ENCODE results near the gene SSU72.
"Not testable (repeated sequence)": the region's sequence is repeated elsewhere in the genome, so short reads cannot be mapped to it uniquely, and the experiment has no call there.

SSU72 gene

GRCh38 chr1:1523651-1524050 lies 51.0 kb downstream of the SSU72 start:
- not testable (repeated sequence) for DNase-seq

GRCh38 chr1:1523226-1523625 lies 51.4 kb downstream of the SSU72 start:
- DNase-seq, result not testable (repeated sequence)

GRCh38 chr1:1522536-1522935 lies 52.1 kb downstream of the SSU72 start:
- DNase-seq, result not testable (repeated sequence)

GRCh38 chr1:1521331-1521730 lies 53.3 kb downstream of the SSU72 start:
- no peak for DNase-seq

GRCh38 chr1:1519805-1520505 lies 54.7 kb downstream of the SSU72 start:
- DNase-seq, result not testable (repeated sequence)

- DNase-seq, result not testable (repeated sequence)
These were observed 56.0 kb downstream of the SSU72 start for GRCh38 chr1:1518621-1519007.

- no peak for DNase-seq
These were observed 56.6 kb downstream of the SSU72 start for GRCh38 chr1:1517973-1518620.

- not testable (repeated sequence) for DNase-seq
These were observed 57.7 kb downstream of the SSU72 start for GRCh38 chr1:1516923-1517322.

GRCh38 chr1:1514376-1514775 lies 60.3 kb downstream of the SSU72 start:
- DNase-seq, result not testable (repeated sequence)

- DNase-seq, result not testable (repeated sequence)
These were observed 61.0 kb downstream of the SSU72 start for GRCh38 chr1:1513675-1514074.

- DNase-seq, result not testable (repeated sequence)
These were observed 62.2 kb downstream of the SSU72 start for GRCh38 chr1:1512425-1512824.

- peak; percentile 97 to 99 (median 98) for DNase-seq
These were observed 63.0 kb downstream of the SSU72 start, which contains the start of gene ATAD3A for GRCh38 chr1:1511533-1512285. TSS of gene ATAD3A (plus strand) at chr1:1512162. CDS start at chr1:1512269, 107 bp downstream.

GRCh38 chr1:1510912-1511532 lies 63.6 kb downstream of the SSU72 start:
- DNase-seq, result peak in 2 of 3 experiments; percentile 47 to 73

GRCh38 chr1:1509465-1509850 lies 65.2 kb downstream of the SSU72 start:
- DNase-seq, result not testable (repeated sequence)

GRCh38 chr1:1508775-1509464 lies 65.7 kb downstream of the SSU72 start:
- DNase-seq, result not testable (repeated sequence)

- DNase-seq, result no peak
These were observed 67.4 kb downstream of the SSU72 start for GRCh38 chr1:1507305-1507704.

GRCh38 chr1:1505801-1506200 lies 68.9 kb downstream of the SSU72 start:
- not testable (repeated sequence) for DNase-seq

- peak; percentile 4 to 67 (median 59) for DNase-seq
These were observed 69.3 kb downstream of the SSU72 start for GRCh38 chr1:1505366-1505798.

GRCh38 chr1:1504777-1505365 lies 69.8 kb downstream of the SSU72 start:
- DNase-seq, result peak; percentile 77 to 90 (median 81)

- not testable (repeated sequence) for DNase-seq
These were observed 79.1 kb downstream of the SSU72 start for GRCh38 chr1:1495461-1495975.

GRCh38 chr1:1494311-1494710 lies 80.4 kb downstream of the SSU72 start:
- not testable (repeated sequence) for DNase-seq
